OCI-LY7 (cell line): ENCODE results near the gene CLTRN. TPM values are rescaled to one million over a fixed set of nuclear protein-coding genes. Genes with fewer than 3 reads are reported as not detected.

ENCODE experiments used
- BruUV-seq: library from RNA; stranded (reverse); fragments of 400-500 nt; replicated peaks from 2 replicates; lab custom pipeline; 2021; lab: Mats Ljungman, UMichigan
- CTCF ChIA-PET: fragments of 300-600 bp; sonication (Branson Sonifier 250); formaldehyde crosslinking; loops from one replicate; lab custom pipeline; 2022; ENCODE audit warnings: antibody characterized with exemption; ENCODE audit not compliant: unreplicated experiment; lab: Charles Lee
- POLR2A ChIA-PET: fragments of 300-600 bp; sonication (Branson Sonifier 250); formaldehyde crosslinking; loops from one replicate; lab custom pipeline; 2022; ENCODE audit warnings: antibody characterized with exemption; lab: Charles Lee
- DNase-seq: peaks from one replicate; pipeline ENCODE4 v3.0.0-alpha.2; 2015; ENCODE audit warnings: low spot score
- H2AFZ ChIP-seq: fragments of 200-600 bp; sonication (generic), shearing (Covaris generic); 2 replicates; pipeline ENCODE4 v1.6.1; 2014; ENCODE audit warnings: mild to moderate bottlenecking, antibody characterized with exemption, low read length, moderate library complexity
- H3K27ac ChIP-seq: fragments of 200-600 bp; sonication (generic); 2 replicates; pipeline ENCODE4 v1.5.1; 2014; ENCODE audit warnings: mixed run types, low read depth, mild to moderate bottlenecking, moderate library complexity, low read length, inconsistent platforms; ENCODE audit not compliant: poor library complexity, severe bottlenecking
- H3K36me3 ChIP-seq: fragments of 200-600 bp; sonication (generic); 2 replicates; pipeline ENCODE4 v1.6.1; 2014; ENCODE audit warnings: mild to moderate bottlenecking, antibody characterized with exemption, low read length, moderate library complexity, mixed read lengths; ENCODE audit not compliant: insufficient read depth
- H3K4me1 ChIP-seq: fragments of 200-600 bp; sonication (generic); 2 replicates; pipeline ENCODE4 v1.5.1; 2014; ENCODE audit warnings: mild to moderate bottlenecking, low read length; ENCODE audit not compliant: insufficient read depth, poor library complexity, severe bottlenecking
- H3K4me2 ChIP-seq: fragments of 200-600 bp; sonication (generic); 2 replicates; pipeline ENCODE4 v1.6.1; 2014; ENCODE audit warnings: mild to moderate bottlenecking, low read length
- H3K4me3 ChIP-seq: fragments of 200-600 bp; sonication (generic); 2 replicates; pipeline ENCODE4 v1.5.1; 2014; ENCODE audit warnings: mild to moderate bottlenecking, low read depth, low read length; ENCODE audit not compliant: poor library complexity, severe bottlenecking
- H3K79me2 ChIP-seq: fragments of 200-600 bp; sonication (generic); 2 replicates; pipeline ENCODE4 v1.6.1; 2016; ENCODE audit warnings: low read depth, mild to moderate bottlenecking, low read length, moderate library complexity, mixed read lengths; ENCODE audit not compliant: insufficient read depth
- H3K9me2 ChIP-seq: fragments of 200-600 bp; sonication (generic); 2 replicates; pipeline ENCODE4 v1.6.1; 2016; ENCODE audit warnings: mild to moderate bottlenecking, low read length, mixed read lengths; ENCODE audit not compliant: insufficient read depth
- H3K9me3 ChIP-seq: fragments of 200-600 bp; sonication (generic); 2 replicates; pipeline ENCODE4 v1.6.1; 2014; ENCODE audit warnings: mild to moderate bottlenecking, mixed run types, low read length, mixed read lengths
- H4K20me1 ChIP-seq: fragments of 200-600 bp; sonication (generic); 2 replicates; pipeline ENCODE4 v1.6.1; 2014; ENCODE audit warnings: mild to moderate bottlenecking, antibody characterized with exemption, low read length, moderate library complexity, mixed read lengths; ENCODE audit not compliant: insufficient read depth
- CTCF ChIP-seq: fragments of 200-600 bp; sonication (generic); conservative IDR thresholded peaks from 2 replicates; pipeline ENCODE4 v1.5.1; 2014; ENCODE audit warnings: mild to moderate bottlenecking, antibody characterized with exemption, low read length, moderate library complexity, mixed read lengths
- EZH2phosphoT487 ChIP-seq: fragments of 200-600 bp; sonication (generic); IDR thresholded peaks from 2 replicates; pipeline ENCODE4 v1.6.1; 2018; ENCODE audit warnings: low read depth, borderline replicate concordance, mild to moderate bottlenecking, mixed run types, antibody characterized with exemption, low read length, moderate library complexity, mixed read lengths
- intact Hi-C: fragments of 100-400 bp; cut with micrococcal nuclease; formaldehyde crosslinking; loops from one replicate; pipeline ENCODE4 v1.10.0; 2022; ENCODE audit not compliant: unreplicated experiment
- total RNA-seq, 2 experiments: library from RNA; depleted of rRNA in 1 of 2; stranded (reverse); fragments of >200 nt in 1 of 2; shearing (Covaris generic) in 1 of 2; gene quantifications; 2 replicates each; pipeline ENCODE4 v1.2.3, GENCODE V29; 2014 to 2022

Gene CLTRN
- total RNA-seq, 2 experiments from 2014 or later: not detected

DNA sequence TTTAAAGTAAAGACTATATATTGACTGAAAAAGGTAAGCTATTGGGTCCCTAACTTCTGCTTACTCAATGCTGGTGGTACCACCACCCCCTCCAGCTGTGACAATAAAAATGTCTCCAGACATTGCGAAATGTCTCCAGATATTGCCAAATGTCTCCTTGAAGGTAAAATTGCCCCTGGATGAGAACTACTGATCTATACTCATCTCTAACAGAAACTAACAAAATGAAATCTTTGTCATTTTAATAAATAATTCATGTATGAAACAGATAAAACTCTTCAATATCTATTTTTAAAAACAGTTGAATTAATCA lies 20.1 kb downstream of the CLTRN start:
- Histone ChIP-seq H2AFZ (no peak overlapping the region), H3K27ac (no peak overlapping the region), H3K9me3 (no peaks in the 10 kb centered on the region), H4K20me1 (no peaks in the 10 kb centered on the region), H3K9me2 (no peaks in the 10 kb centered on the region), H3K4me1 (no peaks in the 10 kb centered on the region), H3K4me3 (no peak overlapping the region), H3K4me2 (no peak overlapping the region), H3K36me3 (no peaks in the 10 kb centered on the region), H3K79me2 (no peaks in the 10 kb centered on the region)
- POLR2A ChIA-PET: no interaction called here
- CTCF ChIA-PET: no interaction called here
- TF ChIP-seq EZH2phosphoT487: no peak
- TF ChIP-seq CTCF: no peak
- DNase-seq: no peak
- BruUV-seq: no TSS peak
- intact Hi-C loops: no loop called here

GRCh38 chrX:15643786-15644559 lies 20.6 kb downstream of the CLTRN start:
- no TSS peak for BruUV-seq
- H2AFZ ChIP-seq: no peak overlapping the region
- H3K4me3 ChIP-seq: no peak overlapping the region
- H3K79me2 ChIP-seq: no peaks in the 10 kb centered on the region
- no peaks in the 10 kb centered on the region for H3K9me3 ChIP-seq
- intact Hi-C loops: no loop called here
- H3K36me3 ChIP-seq: no peaks in the 10 kb centered on the region
- no peak for DNase-seq
- no peak for TF ChIP-seq EZH2phosphoT487
- no peak for TF ChIP-seq CTCF
- H4K20me1 ChIP-seq: no peaks in the 10 kb centered on the region
- H3K4me2 ChIP-seq: no peak overlapping the region
- H3K4me1 ChIP-seq: no peaks in the 10 kb centered on the region
- ChIA-PET POLR2A (no interaction called here), CTCF (no interaction called here)
- H3K27ac ChIP-seq: no peak overlapping the region
- no peaks in the 10 kb centered on the region for H3K9me2 ChIP-seq

- Histone ChIP-seq H3K9me2 (no peaks in the 10 kb centered on the region), H3K4me3 (no peak overlapping the region), H2AFZ (no peak overlapping the region), H3K27ac (no peak overlapping the region), H3K4me2 (no peak overlapping the region), H3K9me3 (no peaks in the 10 kb centered on the region), H4K20me1 (no peaks in the 10 kb centered on the region), H3K79me2 (no peaks in the 10 kb centered on the region), H3K36me3 (no peaks in the 10 kb centered on the region), H3K4me1 (no peaks in the 10 kb centered on the region)
- TF ChIP-seq EZH2phosphoT487 (no peak), CTCF (no peak)
- BruUV-seq: no TSS peak
- intact Hi-C loops: no loop called here
- DNase-seq: no peak
- CTCF ChIA-PET: no interaction called here
- POLR2A ChIA-PET: interaction anchor here (0.7 kb wide), 1 partner anchor 1661 kb away, joined by 3 read pairs; no protein-coding TSS in a partner anchor
Observed at GRCh38 chrX:15631637-15632036, 33.0 kb downstream of the CLTRN start.
